GM21529 (cell line): ENCODE data around the gene FAM162A.

Experiments
- ATAC-seq: cut with Tn5 transposase; IDR thresholded peaks from one replicate; pipeline ENCODE4 v1.9.1; 2021; ENCODE audit not compliant: unreplicated experiment

Gene FAM162A

GRCh38 chr3:122387709-122388108, 3.7 kb downstream of the FAM162A start:
- ATAC-seq: no peak

- no peak for ATAC-seq
Measured at GRCh38 chr3:122389197-122389596, 5.2 kb downstream of the FAM162A start.

DNA sequence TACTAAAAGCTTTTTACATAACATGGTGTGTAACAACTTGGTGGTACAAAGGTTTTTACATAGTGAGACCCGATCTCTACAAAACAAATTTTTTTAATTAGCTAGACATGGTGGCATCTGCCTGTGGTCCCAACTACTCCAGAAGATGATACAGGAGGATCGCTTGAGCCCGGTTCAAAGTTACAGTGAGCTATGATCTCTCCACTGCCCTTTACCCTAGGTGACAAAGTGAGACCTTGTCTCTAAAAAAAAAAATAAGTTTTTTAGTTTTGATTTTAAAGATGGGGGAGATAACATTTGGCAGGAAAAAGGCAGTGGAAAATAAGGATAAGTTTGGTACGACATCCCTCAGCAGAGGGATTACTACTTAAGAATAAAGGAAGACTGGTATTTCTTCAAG, 5.9 kb downstream of the FAM162A start:
- ATAC-seq: no peak

DNA sequence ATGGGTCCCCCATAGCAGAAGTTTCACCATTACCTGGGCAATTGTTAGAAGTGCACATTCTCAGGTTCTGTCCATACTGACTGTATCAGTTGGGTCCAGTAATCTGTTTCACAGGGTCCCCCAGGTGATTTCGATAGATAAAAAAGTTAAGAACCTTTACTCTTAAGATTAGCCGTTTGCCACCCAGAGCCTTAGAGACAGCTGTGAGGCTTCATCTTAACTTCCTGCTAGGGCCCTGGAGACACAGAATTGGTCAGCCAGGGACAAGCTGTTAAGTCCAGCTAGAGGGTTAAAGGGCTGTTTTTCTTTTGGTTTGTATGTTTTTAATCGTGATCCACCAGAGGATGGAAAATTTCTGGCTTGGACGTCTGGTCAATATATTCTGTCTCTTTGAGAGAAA, 6.7 kb downstream of the FAM162A start:
- ATAC-seq: no peak

DNA sequence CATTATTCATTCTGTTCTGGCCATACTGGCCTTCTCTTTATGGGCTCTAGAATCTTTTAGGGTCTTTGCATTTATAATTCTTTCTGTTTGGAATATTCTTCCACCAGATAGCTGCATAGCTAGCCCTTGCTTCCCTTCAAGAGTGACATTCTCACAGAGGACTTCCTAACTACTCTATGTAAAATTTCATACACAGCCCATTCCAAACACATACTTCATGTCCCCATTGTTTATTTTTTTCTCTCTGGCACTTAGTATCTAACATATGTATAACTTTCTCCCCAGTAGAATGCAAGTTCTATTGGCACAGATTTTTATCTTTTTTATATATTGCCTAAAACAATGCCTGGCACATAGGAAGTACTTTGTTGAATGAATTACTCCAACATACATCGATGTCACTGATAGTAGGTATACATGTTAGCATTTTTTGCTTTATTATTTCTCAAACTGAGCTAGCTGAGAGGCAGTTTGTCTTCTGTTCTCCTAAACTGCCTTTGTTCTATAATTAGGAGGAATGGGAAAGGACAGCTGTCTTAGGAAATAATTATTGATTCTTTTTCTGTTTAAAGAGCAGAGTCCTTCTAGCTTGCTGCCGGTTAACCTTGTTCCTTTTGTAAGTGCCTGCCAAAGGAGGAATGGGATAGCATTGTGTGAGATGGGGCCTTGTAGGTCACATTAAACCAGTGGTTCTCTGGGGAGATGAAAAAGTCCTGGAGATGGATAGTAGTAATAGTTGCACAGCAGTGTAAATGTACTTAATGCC, 7.9 kb downstream of the FAM162A start:
- ATAC-seq: no peak

GRCh38 chr3:122392868-122393844, 9.2 kb downstream of the FAM162A start:
- no peak for ATAC-seq

DNA sequence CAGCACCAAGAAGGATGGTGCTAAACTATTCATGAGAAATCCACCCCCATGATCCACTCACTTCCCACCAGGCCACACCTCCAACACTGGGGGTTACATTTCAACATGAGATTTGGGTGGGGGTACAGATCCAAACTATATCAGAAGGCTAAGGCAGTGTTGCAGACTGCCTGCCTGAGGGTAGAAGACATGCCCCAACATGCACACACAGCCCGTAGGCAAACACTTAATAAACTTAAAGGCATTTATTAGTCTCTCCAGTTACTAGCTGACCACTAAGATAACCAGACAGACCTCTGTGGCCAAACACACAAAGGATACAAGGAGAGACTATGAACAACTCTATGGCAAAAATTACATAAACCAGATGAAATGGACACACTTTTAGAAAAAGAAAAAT, 10.2 kb downstream of the FAM162A start:
- no peak for ATAC-seq

DNA sequence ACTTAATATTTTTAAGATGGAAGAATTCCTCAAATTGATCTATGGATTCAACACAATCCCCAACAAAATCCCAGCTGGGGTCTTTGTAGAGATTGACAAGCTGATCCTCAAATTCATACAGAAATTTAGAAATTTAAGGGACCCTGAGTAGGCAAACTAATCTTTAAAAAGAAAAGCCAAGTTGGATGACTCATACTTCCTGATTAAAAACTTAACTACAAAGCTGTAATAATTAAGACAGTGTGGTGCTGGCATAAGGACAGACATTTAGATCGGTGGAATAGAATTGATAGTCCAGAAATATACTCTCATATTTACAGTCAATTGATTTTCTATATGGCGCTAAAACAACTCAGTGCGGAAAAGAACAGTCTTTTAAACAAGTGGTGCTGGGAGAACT, 11.6 kb downstream of the FAM162A start:
- no peak for ATAC-seq

- no peak for ATAC-seq
Measured at GRCh38 chr3:122396511-122396910, 12.5 kb downstream of the FAM162A start.

GRCh38 chr3:122397201-122397600, 13.2 kb downstream of the FAM162A start:
- no peak for ATAC-seq

DNA sequence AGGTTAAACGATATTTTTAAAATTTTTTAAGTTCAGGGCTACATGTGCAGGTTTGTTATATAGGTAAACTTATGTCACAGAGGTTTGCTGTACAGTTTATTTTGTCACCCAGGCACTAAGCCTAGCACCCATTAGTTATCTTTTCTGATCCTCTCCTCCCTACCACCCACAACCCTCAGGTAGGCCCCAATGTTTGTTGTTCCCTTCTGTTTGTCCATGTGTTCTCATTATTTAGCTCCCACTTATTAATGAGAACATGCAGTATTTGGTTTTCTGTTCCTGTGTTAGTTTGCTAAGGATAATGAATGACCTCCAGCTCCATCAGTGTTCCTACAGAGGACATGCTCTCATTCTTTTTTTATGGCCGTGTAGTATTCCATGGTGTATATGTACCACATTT, 14.9 kb downstream of the FAM162A start:
- no peak for ATAC-seq

DNA sequence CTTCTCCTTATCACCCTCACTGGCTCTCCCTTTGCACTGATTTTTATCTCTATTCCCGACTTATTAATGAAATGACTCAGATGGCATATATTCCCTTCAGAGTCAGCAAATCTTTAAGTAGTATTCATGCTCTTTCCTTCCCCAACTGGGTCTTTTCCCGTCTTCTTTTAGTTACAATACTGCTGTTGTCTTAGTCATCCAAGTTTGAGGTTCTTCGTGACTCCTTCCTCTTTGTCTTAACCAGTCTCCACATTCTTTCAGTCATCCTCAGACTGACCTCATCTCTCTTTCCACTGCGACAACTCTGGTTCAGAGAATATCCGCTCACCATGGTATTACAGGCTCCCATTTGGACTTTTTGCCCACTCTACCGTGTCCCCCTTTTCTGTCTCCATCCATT, 19.5 kb downstream of the FAM162A start:
- no peak for ATAC-seq

GRCh38 chr3:122405015-122405414, 21.0 kb downstream of the FAM162A start:
- no peak for ATAC-seq

GRCh38 chr3:122406198-122406597, 22.2 kb downstream of the FAM162A start:
- peak; percentile 46 for ATAC-seq

- no peak for ATAC-seq
Measured at GRCh38 chr3:122407946-122408345, 24.0 kb downstream of the FAM162A start.

DNA sequence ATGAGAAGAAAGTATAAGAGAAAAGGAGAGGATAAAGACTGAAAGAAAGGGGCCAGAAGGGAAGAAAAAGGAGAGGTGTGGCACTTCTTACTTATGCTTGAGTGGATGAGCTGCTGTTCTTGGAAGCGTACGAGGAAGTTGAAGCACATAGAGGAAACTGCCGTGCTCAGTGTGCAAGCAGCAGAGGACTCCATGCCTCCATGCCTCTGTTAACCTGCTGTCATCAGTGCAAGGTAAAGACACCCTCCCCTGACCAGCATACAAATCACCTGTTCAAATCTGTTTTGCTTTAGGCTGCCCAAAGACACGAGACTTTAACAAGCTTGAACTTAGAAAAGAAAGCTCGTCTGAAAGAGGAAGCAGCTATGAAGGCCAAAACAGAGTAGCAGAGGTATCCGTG, 25.5 kb downstream of the FAM162A start:
- ATAC-seq: no peak

GRCh38 chr3:122410111-122410510, 26.1 kb downstream of the FAM162A start:
- ATAC-seq: no peak

DNA sequence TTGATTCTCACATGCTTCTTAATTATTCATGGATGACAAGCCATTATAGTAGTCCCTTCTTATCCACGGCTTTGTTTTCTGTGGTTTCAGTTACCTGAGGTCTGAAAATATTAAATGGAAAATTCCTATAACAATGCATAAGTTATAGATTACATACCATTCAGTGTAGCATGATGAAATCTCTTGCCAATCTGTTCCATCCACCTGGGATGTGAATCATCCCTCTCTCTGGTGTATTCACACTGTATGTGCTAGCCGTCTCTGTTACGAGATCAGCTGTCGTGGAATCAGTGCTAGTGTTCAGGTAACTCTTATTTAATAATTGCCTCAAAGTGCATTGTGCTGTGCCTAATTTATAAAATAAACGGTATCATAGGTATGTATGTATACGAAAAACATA, 26.7 kb downstream of the FAM162A start:
- no peak for ATAC-seq

GRCh38 chr3:122414391-122414790, 30.4 kb downstream of the FAM162A start:
- ATAC-seq: no peak

DNA sequence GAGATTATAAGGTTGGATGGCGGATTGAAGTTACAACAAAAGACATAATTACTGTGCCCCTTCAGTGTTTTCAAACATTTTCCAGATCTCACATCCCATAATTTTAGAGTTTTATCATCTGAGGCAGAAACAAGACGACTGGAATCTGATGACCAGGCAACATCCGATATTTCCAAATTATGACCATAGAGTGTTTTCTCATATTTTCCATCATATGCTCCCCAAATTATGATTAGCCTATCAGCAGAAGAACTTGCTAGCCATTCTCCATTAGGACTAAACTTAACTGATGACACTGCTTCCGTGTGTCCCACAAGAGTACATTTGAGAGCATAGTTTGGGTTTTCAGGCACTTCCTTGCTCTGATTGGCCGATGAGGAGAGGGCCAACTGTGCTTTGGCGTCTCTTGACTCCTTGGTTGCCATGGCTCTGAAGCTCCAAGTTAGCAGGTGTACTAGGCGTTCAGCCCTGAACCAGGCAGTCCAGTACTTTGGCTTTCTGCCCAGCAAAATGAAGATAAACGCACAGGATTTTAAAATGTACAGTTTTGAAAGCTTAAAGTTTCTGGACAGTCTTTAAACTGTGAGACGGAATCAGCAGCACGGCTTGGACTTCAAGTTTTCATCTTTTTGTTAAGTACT, 31.2 kb downstream of the FAM162A start:
- ATAC-seq: peak; percentile 64
